Measurements from ENCODE around the gene SPAG9.

DNA sequence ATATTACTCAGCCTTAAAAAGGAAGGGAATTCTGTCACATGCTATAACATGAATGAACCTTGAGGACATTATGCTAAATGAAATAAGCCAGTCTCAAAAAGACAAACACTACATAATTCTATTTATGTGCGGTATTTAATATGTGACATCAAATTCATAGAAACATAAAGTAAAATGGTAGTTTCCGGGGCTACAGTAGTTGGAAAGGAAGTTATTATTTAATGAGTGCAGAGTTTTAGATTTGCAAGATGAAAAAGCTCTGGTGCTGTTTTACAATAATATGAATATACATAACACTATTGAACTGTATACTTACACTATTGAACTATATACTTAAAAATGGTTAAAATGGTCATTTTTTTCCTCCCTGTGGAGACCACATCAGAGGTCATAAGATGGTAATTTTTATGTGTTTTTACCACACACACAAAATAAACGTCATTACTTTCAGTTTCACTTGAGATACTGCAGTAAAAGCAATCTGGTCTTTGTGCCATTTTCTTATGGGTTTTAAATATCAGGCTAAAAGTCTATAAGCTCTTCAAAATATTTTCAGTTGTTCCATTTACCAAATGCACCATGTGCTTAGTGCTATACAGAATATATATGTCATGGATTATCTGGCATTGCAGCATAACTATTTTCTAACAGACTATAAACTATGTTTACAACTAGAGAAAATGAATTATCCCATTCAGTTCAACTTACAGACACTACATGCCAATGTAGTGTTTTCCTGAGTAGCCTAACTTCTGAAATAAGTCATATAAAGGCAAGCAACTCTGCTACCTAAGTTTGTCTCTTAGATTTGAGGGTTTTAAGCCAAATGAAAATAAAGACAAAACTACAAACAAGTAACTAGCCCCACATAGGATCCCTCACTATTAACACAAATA, 90.9 kb downstream of the SPAG9 start:
- TF ChIP-seq, protein P1, sequence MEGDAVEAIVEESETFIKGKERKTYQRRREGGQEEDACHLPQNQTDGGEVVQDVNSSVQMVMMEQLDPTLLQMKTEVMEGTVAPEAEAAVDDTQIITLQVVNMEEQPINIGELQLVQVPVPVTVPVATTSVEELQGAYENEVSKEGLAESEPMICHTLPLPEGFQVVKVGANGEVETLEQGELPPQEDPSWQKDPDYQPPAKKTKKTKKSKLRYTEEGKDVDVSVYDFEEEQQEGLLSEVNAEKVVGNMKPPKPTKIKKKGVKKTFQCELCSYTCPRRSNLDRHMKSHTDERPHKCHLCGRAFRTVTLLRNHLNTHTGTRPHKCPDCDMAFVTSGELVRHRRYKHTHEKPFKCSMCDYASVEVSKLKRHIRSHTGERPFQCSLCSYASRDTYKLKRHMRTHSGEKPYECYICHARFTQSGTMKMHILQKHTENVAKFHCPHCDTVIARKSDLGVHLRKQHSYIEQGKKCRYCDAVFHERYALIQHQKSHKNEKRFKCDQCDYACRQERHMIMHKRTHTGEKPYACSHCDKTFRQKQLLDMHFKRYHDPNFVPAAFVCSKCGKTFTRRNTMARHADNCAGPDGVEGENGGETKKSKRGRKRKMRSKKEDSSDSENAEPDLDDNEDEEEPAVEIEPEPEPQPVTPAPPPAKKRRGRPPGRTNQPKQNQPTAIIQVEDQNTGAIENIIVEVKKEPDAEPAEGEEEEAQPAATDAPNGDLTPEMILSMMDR (IDR thresholded peaks at IDR 0.05 in 2 of 3, conservative IDR thresholded peaks at IDR 0.05 in 1 of 3; ENCODE audit: borderline replicate concordance in 1 of 3, insufficient read depth in 1 of 3, low read depth in 2 of 3, low read length in 2 of 3), result no peak
- TF ChIP-seq EZH2 (IDR thresholded peaks at IDR 0.05), result no peak
- no peak for TF ChIP-seq POLR2AphosphoS5 (IDR thresholded peaks at IDR 0.05; ENCODE audit: low read depth, low read length)
- TF ChIP-seq POLR2A (IDR thresholded peaks at IDR 0.05; ENCODE audit: borderline replicate concordance, extremely low read depth, insufficient read depth, insufficient read length), result no peak
- no peak for TF ChIP-seq TCF7L2 (IDR thresholded peaks at IDR 0.05; ENCODE audit: borderline replicate concordance, extremely low read depth, insufficient read depth, insufficient read length)
- no peak for TF ChIP-seq CBX3 (IDR thresholded peaks at IDR 0.05; ENCODE audit: low read depth)
- no peak for TF ChIP-seq CEBPB (IDR thresholded peaks at IDR 0.05; ENCODE audit: low read depth)
- TF ChIP-seq RAD21 (IDR thresholded peaks at IDR 0.05; ENCODE audit: low read depth), result no peak
- TF ChIP-seq JUND (IDR thresholded peaks at IDR 0.05), result no peak
- no peak for TF ChIP-seq SP1 (IDR thresholded peaks at IDR 0.05; ENCODE audit: low read depth)
- TF ChIP-seq SIN3A (IDR thresholded peaks at IDR 0.05; ENCODE audit: low read depth), result no peak
- no peak for TF ChIP-seq ZNF274 (IDR thresholded peaks at IDR 0.05; ENCODE audit: low read depth, low read length)
- no peak for TF ChIP-seq EGR1 (IDR thresholded peaks at IDR 0.05; ENCODE audit: low read depth)
- TF ChIP-seq, protein P2, sequence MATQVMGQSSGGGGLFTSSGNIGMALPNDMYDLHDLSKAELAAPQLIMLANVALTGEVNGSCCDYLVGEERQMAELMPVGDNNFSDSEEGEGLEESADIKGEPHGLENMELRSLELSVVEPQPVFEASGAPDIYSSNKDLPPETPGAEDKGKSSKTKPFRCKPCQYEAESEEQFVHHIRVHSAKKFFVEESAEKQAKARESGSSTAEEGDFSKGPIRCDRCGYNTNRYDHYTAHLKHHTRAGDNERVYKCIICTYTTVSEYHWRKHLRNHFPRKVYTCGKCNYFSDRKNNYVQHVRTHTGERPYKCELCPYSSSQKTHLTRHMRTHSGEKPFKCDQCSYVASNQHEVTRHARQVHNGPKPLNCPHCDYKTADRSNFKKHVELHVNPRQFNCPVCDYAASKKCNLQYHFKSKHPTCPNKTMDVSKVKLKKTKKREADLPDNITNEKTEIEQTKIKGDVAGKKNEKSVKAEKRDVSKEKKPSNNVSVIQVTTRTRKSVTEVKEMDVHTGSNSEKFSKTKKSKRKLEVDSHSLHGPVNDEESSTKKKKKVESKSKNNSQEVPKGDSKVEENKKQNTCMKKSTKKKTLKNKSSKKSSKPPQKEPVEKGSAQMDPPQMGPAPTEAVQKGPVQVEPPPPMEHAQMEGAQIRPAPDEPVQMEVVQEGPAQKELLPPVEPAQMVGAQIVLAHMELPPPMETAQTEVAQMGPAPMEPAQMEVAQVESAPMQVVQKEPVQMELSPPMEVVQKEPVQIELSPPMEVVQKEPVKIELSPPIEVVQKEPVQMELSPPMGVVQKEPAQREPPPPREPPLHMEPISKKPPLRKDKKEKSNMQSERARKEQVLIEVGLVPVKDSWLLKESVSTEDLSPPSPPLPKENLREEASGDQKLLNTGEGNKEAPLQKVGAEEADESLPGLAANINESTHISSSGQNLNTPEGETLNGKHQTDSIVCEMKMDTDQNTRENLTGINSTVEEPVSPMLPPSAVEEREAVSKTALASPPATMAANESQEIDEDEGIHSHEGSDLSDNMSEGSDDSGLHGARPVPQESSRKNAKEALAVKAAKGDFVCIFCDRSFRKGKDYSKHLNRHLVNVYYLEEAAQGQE (IDR thresholded peaks at IDR 0.05; ENCODE audit: low read depth), result no peak
